K562 (cell line): ENCODE results near the gene WDR5B. TPM values are rescaled to one million over a fixed set of nuclear protein-coding genes. Genes with fewer than 3 reads are reported as not detected.

Experiments
- ATAC-seq: fragments of 200-7000 bp; cut with Tn5 transposase; 3 replicates; pipeline ENCODE4 v1.9.1; 2020; ENCODE audit warnings: moderate library complexity
- BruUV-seq: library from RNA; stranded (reverse); fragments of 400-500 nt; replicated peaks from 2 replicates; lab custom pipeline; 2021; lab: Mats Ljungman, UMichigan
- CTCF ChIA-PET: fragments of 300-600 bp; formaldehyde crosslinking; extraction: SDS; loops from one replicate; lab custom pipeline; 2021; ENCODE audit warnings: low intra/inter-chr PET ratio; lab: Yijun Ruan, JAX
- POLR2A ChIA-PET: fragments of 300-600, 350-650 bp; sonication (Branson Sonifier 250); formaldehyde crosslinking; extraction: SDS; loops from one replicate; lab custom pipeline; 2021; ENCODE audit warnings: antibody characterized with exemption, inconsistent platforms; lab: Yijun Ruan, JAX
- DNase-seq, 4 experiments: peaks; one replicate each; pipeline versions ENCODE4 v3.0.0 to v3.0.0-alpha.2; 2011 to 2018; ENCODE audit warnings: low spot score in 3 of 4, mixed read lengths in 3 of 4; ENCODE audit errors: extremely low read depth in 1 of 4
- FAIRE-seq: peaks from 2 replicates; lab custom pipeline; 2011; peaks lifted over from hg19 to GRCh38; lab: Jason Lieb, UNC
- H2AFZ ChIP-seq: 2 replicates; pipeline ENCODE4 v1.6.0; 2011; ENCODE audit warnings: low read depth, low read length, control low read depth, inconsistent platforms
- H3K27ac ChIP-seq: fragments of 200-600 bp; 3 replicates; pipeline ENCODE4 v1.8.0; 2011; ENCODE audit warnings: low read depth, mild to moderate bottlenecking, control low read depth, inconsistent platforms, low read length, moderate library complexity, mixed read lengths; ENCODE audit errors: extremely low read depth
- H3K27me3 ChIP-seq, 2 experiments: fragments of 300-600 bp in 1 of 2; 2 replicates in 1 of 2; 3 replicates in 1 of 2; pipeline versions ENCODE4 v1.6.0 to v1.8.0; 2011; ENCODE audit warnings: inconsistent platforms in 2 of 2, low read length in 2 of 2, mild to moderate bottlenecking in 1 of 2, mixed read lengths in 1 of 2, moderate library complexity in 1 of 2; ENCODE audit not compliant: control insufficient read depth in 2 of 2, insufficient read depth in 2 of 2
- H3K36me3 ChIP-seq: fragments of 300-600 bp; 3 replicates; pipeline ENCODE4 v1.8.0; 2011; ENCODE audit warnings: mild to moderate bottlenecking, low read length, inconsistent platforms; ENCODE audit not compliant: control insufficient read depth, insufficient read depth
- H3K4me1 ChIP-seq, 2 experiments: fragments of 200-600 bp in 1 of 2; replicated peaks in 1 of 2; 2 replicates in 1 of 2; 3 replicates in 1 of 2; pipeline versions ENCODE4 v1.5.1 to v1.8.0; 2011; ENCODE audit warnings: inconsistent platforms in 2 of 2, low read length in 2 of 2, mild to moderate bottlenecking in 1 of 2, mixed read lengths in 1 of 2, moderate library complexity in 1 of 2; ENCODE audit not compliant: control insufficient read depth in 2 of 2, insufficient read depth in 2 of 2
- H3K4me2 ChIP-seq: 2 replicates; pipeline ENCODE4 v1.6.1; 2011; ENCODE audit warnings: low read length, control low read depth, inconsistent platforms, mixed read lengths; ENCODE audit not compliant: insufficient read depth
- H3K4me3 ChIP-seq: fragments of 200-600 bp; sonication (generic), shearing (Covaris generic); 2 replicates; pipeline ENCODE4 v1.5.1; 2016; ENCODE audit warnings: control low read depth, inconsistent platforms
- H3K79me2 ChIP-seq: fragments of 200-600 bp; 3 replicates; pipeline ENCODE4 v1.8.0; 2011; ENCODE audit warnings: low read length, inconsistent platforms; ENCODE audit not compliant: control insufficient read depth, insufficient read depth
- H3K9ac ChIP-seq, 2 experiments: 2 replicates each; pipeline versions ENCODE4 v1.6.0 to v1.6.1; 2011; ENCODE audit warnings: low read depth in 2 of 2, low read length in 2 of 2, control low read depth in 1 of 2, inconsistent platforms in 1 of 2, mild to moderate bottlenecking in 1 of 2, mixed read lengths in 1 of 2; ENCODE audit not compliant: insufficient read depth in 1 of 2
- H3K9me1 ChIP-seq: one replicate; pipeline ENCODE4 v1.6.0; 2011; ENCODE audit warnings: inconsistent platforms, mild to moderate bottlenecking, low read length, moderate library complexity; ENCODE audit not compliant: control insufficient read depth, insufficient read depth
- H3K9me3 ChIP-seq: replicated peaks from 2 replicates; pipeline ENCODE4 v1.5.1; 2011; ENCODE audit warnings: low read depth, low read length, inconsistent platforms; ENCODE audit not compliant: control insufficient read depth, insufficient read depth
- H4K20me1 ChIP-seq: replicated peaks from 2 replicates; pipeline ENCODE4 v1.6.1; 2011; ENCODE audit warnings: low read length, inconsistent platforms, mixed read lengths; ENCODE audit not compliant: control insufficient read depth, insufficient read depth
- HIVEP1 ChIP-seq: fragments of 250-450 bp; sonication (Bioruptor Pico); IDR thresholded peaks from 2 replicates; pipeline ENCODE4 v1.4.0; 2020; ENCODE audit warnings: mild to moderate bottlenecking
- ID3 ChIP-seq, 2 experiments: fragments of 250-450 bp in 1 of 2; fragments of 450-650 bp in 1 of 2; sonication (Bioruptor Pico) in 1 of 2; IDR thresholded peaks; 2 replicates each; pipeline versions ENCODE4 v1.6.1 to v1.8.0; 2016 to 2021; ENCODE audit warnings: mild to moderate bottlenecking in 2 of 2, moderate library complexity in 2 of 2, missing compliant biosample characterization in 1 of 2, missing genetic modification characterization in 1 of 2
- LCOR ChIP-seq: sonication (generic); formaldehyde crosslinking; IDR thresholded peaks from 2 replicates; pipeline ENCODE4 v1.8.0; 2022; ENCODE audit warnings: mild to moderate bottlenecking, missing genetic modification reagents
- POLR2AphosphoS5 ChIP-seq: IDR thresholded peaks from 2 replicates; pipeline ENCODE4 v1.6.1; 2011; ENCODE audit warnings: mild to moderate bottlenecking, low read depth, low read length, moderate library complexity; ENCODE audit not compliant: control insufficient read depth, insufficient read depth
- RBM15 ChIP-seq: fragments of 200-400 bp; formaldehyde crosslinking; IDR thresholded peaks from 2 replicates; pipeline ENCODE4 v1.6.1; 2018; ENCODE audit warnings: mild to moderate bottlenecking, low read length, moderate library complexity; ENCODE audit not compliant: insufficient read depth
- RFX5 ChIP-seq: IDR thresholded peaks from 2 replicates; pipeline ENCODE4 v1.6.1; 2011; ENCODE audit warnings: low read depth, mild to moderate bottlenecking, improper control_type of control experiment, low read length
- RFX7 ChIP-seq: fragments of 250-450 bp; sonication (Bioruptor Pico); IDR thresholded peaks from 2 replicates; pipeline ENCODE4 v1.5.1; 2021; ENCODE audit warnings: mild to moderate bottlenecking
- SRF ChIP-seq, 2 experiments: fragments of 250-450, 450-650 bp in 1 of 2; sonication (Bioruptor Pico) in 1 of 2; sonication (generic) in 1 of 2; formaldehyde crosslinking; IDR thresholded peaks; 2 replicates each; pipeline versions ENCODE4 v1.5.0 to v1.5.1; 2020 to 2022; ENCODE audit warnings: mild to moderate bottlenecking in 1 of 2, missing genetic modification reagents in 1 of 2
- SRSF9 ChIP-seq: fragments of 200-400 bp; formaldehyde crosslinking; IDR thresholded peaks from 2 replicates; pipeline ENCODE4 v1.6.1; 2017; ENCODE audit warnings: low read depth, low read length, borderline replicate concordance
- ZNF436 ChIP-seq: fragments of 250-450, 450-650 bp; sonication (Bioruptor Pico); formaldehyde crosslinking; IDR thresholded peaks from 2 replicates; pipeline ENCODE4 v1.7.0; 2020; ENCODE audit warnings: mild to moderate bottlenecking
- WGBS: fragments of 100-300 bp; shearing (Covaris generic); methylation state at CpG from one replicate; pipeline ENCODE4 v1.1.6; 2016; ENCODE audit warnings: low coverage, mixed read lengths; ENCODE audit not compliant: insufficient coverage; ENCODE audit errors: missing lambda C conversion rate; 5-methylcytosine and 5-hydroxymethylcytosine counted together
- in situ Hi-C: fragments of 300-500 bp; cut with MboI; formaldehyde crosslinking; loops from 4 replicates; pipeline ENCODE4 v1.15.0; 2018; ENCODE audit warnings: inconsistent platforms, mixed read lengths
- intact Hi-C: fragments of 100-400 bp; cut with micrococcal nuclease; formaldehyde crosslinking; loops from 2 replicates; pipeline ENCODE4 v1.14.2; 2022
- polyA plus RNA-seq, 8 experiments: library from polyadenylated mRNA; depleted of rRNA in 4 of 8; stranded (reverse) in 5 of 8; unstranded in 3 of 8; fragments of >200 nt; fragmentation: Nextera tagmentation in 2 of 8; fragmentation: Illumina TruSeq in 1 of 8; extraction: Ambion mirVana in 2 of 8; extraction: Trizol in 1 of 8; gene quantifications; 2 replicates each; pipeline versions ENCODE4 v1.2.1 to v1.2.3, GENCODE V29; 2011 to 2014; ENCODE audit warnings: inconsistent platforms in 1 of 8, missing spikeins in 1 of 8
- total RNA-seq, 7 experiments: library from RNA; depleted of rRNA in 6 of 7; stranded (reverse); fragments of >200 nt in 6 of 7; fragmentation: Illumina TruSeq in 2 of 7; extraction: Trizol in 2 of 7; gene quantifications; 2 replicates each; pipeline versions ENCODE4 v1.2.1 to v1.2.3, GENCODE V29; 2011 to 2021; ENCODE audit warnings: low replicate concordance in 1 of 7
- TF ChIP-seq, protein P1 (sequence below): fragments of 250-450 bp; sonication (Bioruptor Pico); IDR thresholded peaks from 2 replicates; pipeline ENCODE4 v1.8.0; 2022; ENCODE audit warnings: inconsistent platforms
- TF ChIP-seq, protein P2 (sequence below), 2 experiments: fragments of 450-650 bp; IDR thresholded peaks; 2 replicates each; pipeline ENCODE4 v1.6.1; 2016
- TF ChIP-seq, protein P3 (sequence below): fragments of 450-650 bp; IDR thresholded peaks from 2 replicates; pipeline ENCODE4 v1.6.1; 2016; ENCODE audit warnings: missing biosample characterization, missing genetic modification characterization
- TF ChIP-seq, protein P4 (sequence below): fragments of 450-650 bp; IDR thresholded peaks from 2 replicates; pipeline ENCODE4 v1.7.1; 2018; ENCODE audit warnings: mild to moderate bottlenecking, low read depth; ENCODE audit not compliant: partially characterized antibody

Gene WDR5B
- total and polyA plus RNA-seq, 9 of the 15 experiments (the other 6 are each of a cell fraction or from before 2014, with no cell fraction given), result 2.8 to 10.1 (median 4.2) TPM

GRCh38 chr3:122394173-122394572 lies 21.7 kb downstream of the WDR5B start:
- 0 out of 2 replicates have a peak, but pooled peaks cover 5% of the 10 kb centered on the region for H4K20me1 ChIP-seq
- WGBS, result 90% methylated on average over 1 of the region's 1 CpG
- intact Hi-C loops, result loop anchor here (5.0 kb wide), 1 partner anchor 168 kb away; the partner anchor contains the start of genes DTX3L and PARP9
- in situ Hi-C loops, result loop anchor here (10.0 kb wide), 1 partner anchor 291 kb away; the partner anchor contains the start of gene PARP14
- DNase-seq, result no peak
- H3K4me3 ChIP-seq, result no peak overlapping the region
- no peak for ATAC-seq
- H2AFZ ChIP-seq, result no peak overlapping the region
- no peak overlapping the region for H3K27ac ChIP-seq
- ChIA-PET CTCF (no interaction called here), POLR2A (interaction anchor here (0.7 kb wide), 1 partner anchor 8 kb away, joined by 4 read pairs; no protein-coding TSS in a partner anchor)
- no peaks in the 10 kb centered on the region for H3K9me1 ChIP-seq
- peaks cover 21% of the 10 kb centered on the region; the same call in 2 of the 3 replicates for H3K36me3 ChIP-seq
- no peaks in the 10 kb centered on the region for H3K9me3 ChIP-seq
- no peak overlapping the region for H3K9ac ChIP-seq
- H3K4me1 ChIP-seq, result peaks cover 0 to 6% of the 10 kb centered on the region in 2 experiments; a peak in 2 of 5 replicates
- FAIRE-seq, result no peak
- no TSS peak for BruUV-seq
- no peak overlapping the region for H3K4me2 ChIP-seq
- peaks cover 42% of the 10 kb centered on the region for H3K79me2 ChIP-seq
- no peaks in the 10 kb centered on the region for H3K27me3 ChIP-seq
- TF ChIP-seq SRSF9 (no peak), RFX5 (no peak), ZNF436 (CRISPR knock-in tag) (no peak), RFX7 (CRISPR knock-in tag) (no peak), LCOR (no peak), RBM15 (no peak), HIVEP1 (CRISPR knock-in tag) (no peak), ID3 (CRISPR knock-in tag; IDR thresholded peaks at IDR 0.05) (no peak), ID3 (tag; IDR thresholded peaks at IDR 0.05) (no peak), SRF (CRISPR knock-in tag; IDR thresholded peaks at IDR 0.05) (no peak), POLR2AphosphoS5 (no peak)
- TF ChIP-seq, protein P1, sequence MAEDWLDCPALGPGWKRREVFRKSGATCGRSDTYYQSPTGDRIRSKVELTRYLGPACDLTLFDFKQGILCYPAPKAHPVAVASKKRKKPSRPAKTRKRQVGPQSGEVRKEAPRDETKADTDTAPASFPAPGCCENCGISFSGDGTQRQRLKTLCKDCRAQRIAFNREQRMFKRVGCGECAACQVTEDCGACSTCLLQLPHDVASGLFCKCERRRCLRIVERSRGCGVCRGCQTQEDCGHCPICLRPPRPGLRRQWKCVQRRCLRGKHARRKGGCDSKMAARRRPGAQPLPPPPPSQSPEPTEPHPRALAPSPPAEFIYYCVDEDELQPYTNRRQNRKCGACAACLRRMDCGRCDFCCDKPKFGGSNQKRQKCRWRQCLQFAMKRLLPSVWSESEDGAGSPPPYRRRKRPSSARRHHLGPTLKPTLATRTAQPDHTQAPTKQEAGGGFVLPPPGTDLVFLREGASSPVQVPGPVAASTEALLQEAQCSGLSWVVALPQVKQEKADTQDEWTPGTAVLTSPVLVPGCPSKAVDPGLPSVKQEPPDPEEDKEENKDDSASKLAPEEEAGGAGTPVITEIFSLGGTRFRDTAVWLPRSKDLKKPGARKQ (CRISPR knock-in tag), result no peak
- TF ChIP-seq, protein P2, sequence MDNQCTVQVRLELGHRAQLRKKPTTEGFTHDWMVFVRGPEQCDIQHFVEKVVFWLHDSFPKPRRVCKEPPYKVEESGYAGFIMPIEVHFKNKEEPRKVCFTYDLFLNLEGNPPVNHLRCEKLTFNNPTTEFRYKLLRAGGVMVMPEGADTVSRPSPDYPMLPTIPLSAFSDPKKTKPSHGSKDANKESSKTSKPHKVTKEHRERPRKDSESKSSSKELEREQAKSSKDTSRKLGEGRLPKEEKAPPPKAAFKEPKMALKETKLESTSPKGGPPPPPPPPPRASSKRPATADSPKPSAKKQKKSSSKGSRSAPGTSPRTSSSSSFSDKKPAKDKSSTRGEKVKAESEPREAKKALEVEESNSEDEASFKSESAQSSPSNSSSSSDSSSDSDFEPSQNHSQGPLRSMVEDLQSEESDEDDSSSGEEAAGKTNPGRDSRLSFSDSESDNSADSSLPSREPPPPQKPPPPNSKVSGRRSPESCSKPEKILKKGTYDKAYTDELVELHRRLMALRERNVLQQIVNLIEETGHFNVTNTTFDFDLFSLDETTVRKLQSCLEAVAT (IDR thresholded peaks at IDR 0.05), result no peak
- TF ChIP-seq, protein P3, sequence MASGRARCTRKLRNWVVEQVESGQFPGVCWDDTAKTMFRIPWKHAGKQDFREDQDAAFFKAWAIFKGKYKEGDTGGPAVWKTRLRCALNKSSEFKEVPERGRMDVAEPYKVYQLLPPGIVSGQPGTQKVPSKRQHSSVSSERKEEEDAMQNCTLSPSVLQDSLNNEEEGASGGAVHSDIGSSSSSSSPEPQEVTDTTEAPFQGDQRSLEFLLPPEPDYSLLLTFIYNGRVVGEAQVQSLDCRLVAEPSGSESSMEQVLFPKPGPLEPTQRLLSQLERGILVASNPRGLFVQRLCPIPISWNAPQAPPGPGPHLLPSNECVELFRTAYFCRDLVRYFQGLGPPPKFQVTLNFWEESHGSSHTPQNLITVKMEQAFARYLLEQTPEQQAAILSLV (tag), result no peak
- TF ChIP-seq, protein P4, sequence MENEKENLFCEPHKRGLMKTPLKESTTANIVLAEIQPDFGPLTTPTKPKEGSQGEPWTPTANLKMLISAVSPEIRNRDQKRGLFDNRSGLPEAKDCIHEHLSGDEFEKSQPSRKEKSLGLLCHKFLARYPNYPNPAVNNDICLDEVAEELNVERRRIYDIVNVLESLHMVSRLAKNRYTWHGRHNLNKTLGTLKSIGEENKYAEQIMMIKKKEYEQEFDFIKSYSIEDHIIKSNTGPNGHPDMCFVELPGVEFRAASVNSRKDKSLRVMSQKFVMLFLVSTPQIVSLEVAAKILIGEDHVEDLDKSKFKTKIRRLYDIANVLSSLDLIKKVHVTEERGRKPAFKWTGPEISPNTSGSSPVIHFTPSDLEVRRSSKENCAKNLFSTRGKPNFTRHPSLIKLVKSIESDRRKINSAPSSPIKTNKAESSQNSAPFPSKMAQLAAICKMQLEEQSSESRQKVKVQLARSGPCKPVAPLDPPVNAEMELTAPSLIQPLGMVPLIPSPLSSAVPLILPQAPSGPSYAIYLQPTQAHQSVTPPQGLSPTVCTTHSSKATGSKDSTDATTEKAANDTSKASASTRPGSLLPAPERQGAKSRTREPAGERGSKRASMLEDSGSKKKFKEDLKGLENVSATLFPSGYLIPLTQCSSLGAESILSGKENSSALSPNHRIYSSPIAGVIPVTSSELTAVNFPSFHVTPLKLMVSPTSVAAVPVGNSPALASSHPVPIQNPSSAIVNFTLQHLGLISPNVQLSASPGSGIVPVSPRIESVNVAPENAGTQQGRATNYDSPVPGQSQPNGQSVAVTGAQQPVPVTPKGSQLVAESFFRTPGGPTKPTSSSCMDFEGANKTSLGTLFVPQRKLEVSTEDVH, result no peak
